Measurements from ENCODE around the gene PPP1R17.

The PPP1R17 gene

GRCh38 chr7:31651234-31652062, 35.6 kb upstream of the PPP1R17 start:
- no peak for TF ChIP-seq CTCF (conservative IDR thresholded peaks at IDR 0.05)
- no peak overlapping the region for H3K27ac ChIP-seq

- no peak for TF ChIP-seq CTCF (conservative IDR thresholded peaks at IDR 0.05)
- no peak overlapping the region for H3K27ac ChIP-seq
Observed at GRCh38 chr7:31652063-31652326, 35.0 kb upstream of the PPP1R17 start.

- H3K27ac ChIP-seq, result no peak overlapping the region
- TF ChIP-seq CTCF (conservative IDR thresholded peaks at IDR 0.05), result no peak
Observed at GRCh38 chr7:31663072-31663471, 23.9 kb upstream of the PPP1R17 start.

- H3K27ac ChIP-seq, result no peak overlapping the region
- no peak for TF ChIP-seq CTCF (conservative IDR thresholded peaks at IDR 0.05)
Observed at GRCh38 chr7:31664890-31665289, 22.1 kb upstream of the PPP1R17 start.

GRCh38 chr7:31665546-31665945, 21.5 kb upstream of the PPP1R17 start:
- TF ChIP-seq CTCF (conservative IDR thresholded peaks at IDR 0.05), result no peak
- H3K27ac ChIP-seq, result no peak overlapping the region

- no peak for TF ChIP-seq CTCF (conservative IDR thresholded peaks at IDR 0.05)
- no peak overlapping the region for H3K27ac ChIP-seq
Observed at GRCh38 chr7:31669461-31669860, 17.6 kb upstream of the PPP1R17 start.

GRCh38 chr7:31679574-31680305, 7.3 kb upstream of the PPP1R17 start:
- no peak overlapping the region for H3K27ac ChIP-seq
- TF ChIP-seq CTCF (conservative IDR thresholded peaks at IDR 0.05), result no peak

Measured in VCaP (cell line).